Smooth muscle cell (in vitro differentiated cells): ENCODE measurements around the gene PSMA1. TPM values are rescaled to one million over a fixed set of nuclear protein-coding genes. Genes with fewer than 3 reads are reported as not detected.

ENCODE experiments used
- DNase-seq: peaks from one replicate; lab custom pipeline; 2025; ENCODE audit not compliant: unreplicated experiment; lab: John Stamatoyannopoulos, UW
- H2AFZ ChIP-seq: fragments of 200-600 bp; sonication (generic); 2 replicates; pipeline ENCODE4 v1.6.0; 2016; ENCODE audit warnings: antibody characterized with exemption, low read depth, mild to moderate bottlenecking
- H3F3A ChIP-seq: fragments of 200-600 bp; sonication (generic); 2 replicates; pipeline ENCODE4 v1.6.0; 2017; ENCODE audit warnings: antibody characterized with exemption, low read depth
- H3K27ac ChIP-seq: fragments of 200-600 bp; sonication (generic); 2 replicates; pipeline ENCODE4 v1.5.1; 2016; ENCODE audit warnings: low read depth, mild to moderate bottlenecking
- H3K27me3 ChIP-seq: fragments of 200-600 bp; sonication (generic); 2 replicates; pipeline ENCODE4 v1.6.1; 2016; ENCODE audit warnings: low read depth, mild to moderate bottlenecking
- H3K36me3 ChIP-seq: fragments of 200-600 bp; sonication (generic); 2 replicates; pipeline ENCODE4 v1.5.1; 2016; ENCODE audit warnings: low read depth
- H3K4me1 ChIP-seq: fragments of 200-600 bp; sonication (generic); 2 replicates; pipeline ENCODE4 v1.5.1; 2016; ENCODE audit warnings: low read depth
- H3K4me2 ChIP-seq: fragments of 200-600 bp; sonication (generic); 2 replicates; pipeline ENCODE4 v1.6.0; 2016; ENCODE audit warnings: mild to moderate bottlenecking
- H3K4me3 ChIP-seq: fragments of 200-600 bp; sonication (generic); 2 replicates; pipeline ENCODE4 v1.5.1; 2016; ENCODE audit warnings: mild to moderate bottlenecking
- H3K79me2 ChIP-seq: fragments of 200-600 bp; sonication (generic); 2 replicates; pipeline ENCODE4 v1.6.0; 2016; ENCODE audit warnings: low read depth, mild to moderate bottlenecking
- H3K9ac ChIP-seq: fragments of 200-600 bp; sonication (generic); 2 replicates; pipeline ENCODE4 v1.6.0; 2016; ENCODE audit warnings: low read depth
- H3K9me3 ChIP-seq: fragments of 200-600 bp; sonication (generic); replicated peaks from 2 replicates; pipeline ENCODE4 v1.5.1; 2016; ENCODE audit warnings: low read depth
- H4K20me1 ChIP-seq: fragments of 200-600 bp; sonication (generic); 2 replicates; pipeline ENCODE4 v1.6.0; 2016; ENCODE audit warnings: low read depth
- CTCF ChIP-seq: fragments of 200-600 bp; sonication (generic); IDR thresholded peaks from 2 replicates; pipeline ENCODE4 v1.5.1; 2017; ENCODE audit warnings: borderline replicate concordance, mild to moderate bottlenecking, antibody characterized with exemption; ENCODE audit not compliant: insufficient read depth, poor library complexity, severe bottlenecking
- WGBS: methylation state at CpG from one replicate; pipeline ENCODE4 v1.1.7; 2016; ENCODE audit warnings: low lambda C conversion rate; 5-methylcytosine and 5-hydroxymethylcytosine counted together
- polyA plus RNA-seq: library from polyadenylated mRNA; unstranded; fragments of >200 nt; fragmentation: Nextera tagmentation; extraction: Ambion mirVana; gene quantifications from 2 replicates; pipeline ENCODE4 v1.2.1, GENCODE V29; 2016
- total RNA-seq: library from RNA; depleted of rRNA; stranded (reverse); fragments of >200 nt; gene quantifications from 2 replicates; pipeline ENCODE4 v1.2.3, GENCODE V29; 2014

The PSMA1 gene
- total and polyA plus RNA-seq, 2 experiments from 2014 or later, result 205 to 256 TPM

GRCh38 chr11:14551380-14551779, 31.2 kb upstream of the PSMA1 start:
- TF ChIP-seq CTCF, result no peak
- no peak overlapping the region for H3K9ac ChIP-seq
- H3F3A ChIP-seq, result no peaks in the 10 kb centered on the region
- H3K36me3 ChIP-seq, result no peaks in the 10 kb centered on the region
- H3K27ac ChIP-seq, result no peak overlapping the region
- no peaks in the 10 kb centered on the region for H4K20me1 ChIP-seq
- no peaks in the 10 kb centered on the region for H3K9me3 ChIP-seq
- no peaks in the 10 kb centered on the region for H3K79me2 ChIP-seq
- no peaks in the 10 kb centered on the region for H3K27me3 ChIP-seq
- no peaks in the 10 kb centered on the region for H3K4me1 ChIP-seq
- H2AFZ ChIP-seq, result no peak overlapping the region
- H3K4me3 ChIP-seq, result no peak overlapping the region
- no peak for DNase-seq
- no peak overlapping the region for H3K4me2 ChIP-seq
- WGBS, result 30% methylated on average over 2 of the region's 2 CpGs

GRCh38 chr11:14549891-14550290, 29.7 kb upstream of the PSMA1 start:
- H3K4me1 ChIP-seq, result no peaks in the 10 kb centered on the region
- H3K36me3 ChIP-seq, result no peaks in the 10 kb centered on the region
- DNase-seq, result no peak
- no peak overlapping the region for H3K9ac ChIP-seq
- no peak overlapping the region for H3K4me2 ChIP-seq
- no peaks in the 10 kb centered on the region for H3K27me3 ChIP-seq
- no peaks in the 10 kb centered on the region for H4K20me1 ChIP-seq
- WGBS, result 90% methylated on average over 4 of the region's 4 CpGs
- TF ChIP-seq CTCF, result no peak
- no peak overlapping the region for H3K4me3 ChIP-seq
- no peaks in the 10 kb centered on the region for H3F3A ChIP-seq
- no peaks in the 10 kb centered on the region for H3K9me3 ChIP-seq
- no peak overlapping the region for H2AFZ ChIP-seq
- H3K27ac ChIP-seq, result no peak overlapping the region
- no peaks in the 10 kb centered on the region for H3K79me2 ChIP-seq

GRCh38 chr11:14547440-14547839, 27.3 kb upstream of the PSMA1 start:
- Histone ChIP-seq H3K79me2 (no peaks in the 10 kb centered on the region), H3K27ac (no peak overlapping the region), H3K9ac (no peak overlapping the region), H3K36me3 (no peaks in the 10 kb centered on the region), H3K27me3 (no peaks in the 10 kb centered on the region), H3K4me2 (no peak overlapping the region), H3K4me1 (no peaks in the 10 kb centered on the region), H4K20me1 (no peaks in the 10 kb centered on the region), H2AFZ (no peak overlapping the region), H3F3A (no peaks in the 10 kb centered on the region), H3K9me3 (no peaks in the 10 kb centered on the region), H3K4me3 (no peak overlapping the region)
- no peak for TF ChIP-seq CTCF
- DNase-seq, result no peak
- WGBS, result 75% methylated on average over 2 of the region's 2 CpGs

- no peak overlapping the region for H3K4me3 ChIP-seq
- H3K4me2 ChIP-seq, result no peak overlapping the region
- no peaks in the 10 kb centered on the region for H3K79me2 ChIP-seq
- no peaks in the 10 kb centered on the region for H3K36me3 ChIP-seq
- no peak overlapping the region for H3K27ac ChIP-seq
- no peaks in the 10 kb centered on the region for H4K20me1 ChIP-seq
- no peak overlapping the region for H3K9ac ChIP-seq
- H3K4me1 ChIP-seq, result peaks cover 6% of the 10 kb centered on the region
- DNase-seq, result no peak
- H3F3A ChIP-seq, result no peaks in the 10 kb centered on the region
- H2AFZ ChIP-seq, result no peak overlapping the region
- no peaks in the 10 kb centered on the region for H3K27me3 ChIP-seq
- TF ChIP-seq CTCF, result no peak
- no peaks in the 10 kb centered on the region for H3K9me3 ChIP-seq
Observed at GRCh38 chr11:14546672-14547071, 26.5 kb upstream of the PSMA1 start.
